HG03558 (cell line): ENCODE results near the gene FRS3.

Source experiments
- ATAC-seq: cut with Tn5 transposase; IDR thresholded peaks from one replicate; pipeline ENCODE4 v1.9.1; 2021; ENCODE audit warnings: moderate number of reproducible peaks; ENCODE audit not compliant: unreplicated experiment; ENCODE audit errors: extremely low read depth

FRS3 gene

GRCh38 chr6:41796474-41796873 lies 16.8 kb upstream of the FRS3 start:
- ATAC-seq, result no peak

- no peak for ATAC-seq
Measured at GRCh38 chr6:41791984-41792383, 12.3 kb upstream of the FRS3 start.

- no peak for ATAC-seq
Measured at GRCh38 chr6:41791305-41791704, 11.6 kb upstream of the FRS3 start.

DNA sequence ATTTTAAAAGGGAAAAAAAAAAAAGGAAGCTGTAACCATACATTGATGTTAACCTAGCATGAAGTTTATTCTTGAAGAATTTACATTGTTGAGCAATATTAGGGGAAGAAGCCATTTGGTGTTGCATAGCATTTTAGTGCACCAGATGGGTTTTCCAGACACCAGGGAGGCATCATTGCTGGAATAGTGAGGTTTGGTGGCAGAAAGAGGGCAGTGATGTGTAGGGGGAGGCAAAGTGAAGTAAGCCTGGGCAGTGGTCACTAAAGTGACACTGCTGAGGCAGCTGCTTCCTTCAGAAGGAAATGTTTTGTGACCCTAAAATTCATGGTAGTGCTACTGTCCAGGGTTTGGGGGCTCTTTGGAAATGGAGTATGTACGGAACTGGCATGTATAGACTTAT lies 10.3 kb upstream of the FRS3 start:
- ATAC-seq, result no peak

- ATAC-seq, result no peak
Measured at GRCh38 chr6:41789390-41789724, 9.7 kb upstream of the FRS3 start.

DNA sequence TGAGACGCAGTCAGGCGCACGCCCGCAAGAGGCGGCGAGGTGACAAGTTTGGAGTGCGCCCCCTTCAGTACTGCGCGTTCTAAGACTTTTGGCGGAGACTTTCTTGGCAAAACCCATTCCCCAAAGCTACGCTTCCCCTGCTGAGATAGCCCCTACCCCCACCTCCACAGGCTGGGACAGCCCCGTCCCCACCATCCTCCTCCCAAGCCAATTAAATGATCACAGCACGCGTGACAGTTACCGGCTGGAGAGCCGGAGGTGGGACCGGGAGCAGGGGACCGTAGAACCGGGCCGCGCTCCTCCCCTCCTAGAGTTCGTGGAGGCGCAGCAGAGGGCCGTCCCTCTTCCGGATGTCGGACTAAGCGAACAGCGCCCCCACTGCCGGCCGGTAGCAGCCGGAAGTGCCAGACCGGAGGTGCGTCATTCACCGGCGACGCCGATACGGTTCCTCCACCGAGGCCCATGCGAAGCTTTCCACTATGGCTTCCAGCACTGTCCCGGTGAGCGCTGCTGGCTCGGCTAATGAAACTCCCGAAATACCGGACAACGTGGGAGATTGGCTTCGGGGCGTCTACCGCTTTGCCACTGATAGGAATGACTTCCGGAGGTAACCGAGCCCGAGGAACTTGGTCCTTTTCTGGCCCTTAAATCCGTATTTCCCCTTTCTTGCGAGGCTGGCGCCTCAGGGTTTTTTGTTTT lies 7.7 kb upstream of the FRS3 start, which contains the start of gene TOMM6:
Gene TOMM6, plus strand, starts transcription at position 476 of the 699 bp plus-strand sequence. Its CDS starts 4 bp downstream, at position 480.
- peak; percentile 58 for ATAC-seq

DNA sequence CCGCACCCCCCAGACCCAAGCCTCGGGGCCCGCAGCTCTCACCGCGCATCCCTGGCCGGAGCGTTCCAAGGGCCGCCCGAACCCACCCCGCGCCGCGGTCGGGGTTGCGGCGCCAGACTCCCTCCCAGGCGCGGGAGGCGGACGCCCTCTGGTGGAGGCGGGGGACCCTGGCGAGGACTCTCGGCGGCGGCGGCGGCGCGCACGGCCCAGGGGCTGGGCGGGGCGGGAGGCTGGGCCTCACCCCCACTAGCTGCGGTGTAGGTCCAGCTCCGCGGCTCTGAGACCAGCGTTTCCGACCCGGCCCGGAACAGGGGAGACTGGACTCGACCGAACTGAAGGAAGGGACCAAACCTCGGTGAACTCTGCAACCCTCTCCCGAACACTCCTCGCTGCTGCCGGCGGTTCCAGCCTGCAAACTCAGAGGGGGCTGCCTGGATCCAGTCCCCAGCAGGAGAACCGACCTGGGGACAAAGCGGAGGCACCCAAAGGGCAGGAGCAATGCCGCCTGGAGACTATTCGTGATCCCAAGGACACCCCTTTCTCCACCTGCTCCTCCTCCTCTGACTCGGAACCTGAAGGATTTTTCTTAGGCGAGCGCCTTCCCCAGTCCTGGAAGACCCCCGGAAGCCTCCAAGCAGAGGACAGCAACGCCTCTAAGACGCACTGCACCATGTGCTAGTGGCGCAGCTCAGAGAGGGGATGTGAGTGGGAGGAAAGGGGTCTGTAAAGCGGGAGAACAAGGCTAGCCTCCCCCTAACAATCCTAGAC lies 6.9 kb upstream of the FRS3 start:
- ATAC-seq, result no peak

- ATAC-seq, result no peak
Measured at GRCh38 chr6:41785689-41786450, 6.2 kb upstream of the FRS3 start.

DNA sequence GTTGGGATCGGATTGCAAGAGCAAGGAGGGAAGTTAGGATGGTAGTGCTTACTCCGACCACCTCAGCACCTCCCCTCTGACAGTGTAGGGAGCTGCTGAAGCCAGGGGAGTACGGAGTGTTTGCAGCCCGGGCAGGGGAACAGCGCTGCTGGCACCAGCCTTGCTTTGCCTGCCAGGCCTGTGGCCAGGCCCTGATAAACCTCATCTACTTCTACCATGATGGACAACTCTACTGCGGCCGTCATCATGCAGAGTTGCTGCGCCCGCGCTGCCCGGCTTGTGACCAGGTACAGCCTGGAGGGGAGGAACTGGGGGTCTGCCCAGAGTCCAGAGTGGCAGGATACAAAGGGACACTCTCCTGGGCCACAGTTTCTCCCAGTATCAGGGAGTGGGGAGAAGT lies 5.6 kb upstream of the FRS3 start:
- no peak for ATAC-seq

DNA sequence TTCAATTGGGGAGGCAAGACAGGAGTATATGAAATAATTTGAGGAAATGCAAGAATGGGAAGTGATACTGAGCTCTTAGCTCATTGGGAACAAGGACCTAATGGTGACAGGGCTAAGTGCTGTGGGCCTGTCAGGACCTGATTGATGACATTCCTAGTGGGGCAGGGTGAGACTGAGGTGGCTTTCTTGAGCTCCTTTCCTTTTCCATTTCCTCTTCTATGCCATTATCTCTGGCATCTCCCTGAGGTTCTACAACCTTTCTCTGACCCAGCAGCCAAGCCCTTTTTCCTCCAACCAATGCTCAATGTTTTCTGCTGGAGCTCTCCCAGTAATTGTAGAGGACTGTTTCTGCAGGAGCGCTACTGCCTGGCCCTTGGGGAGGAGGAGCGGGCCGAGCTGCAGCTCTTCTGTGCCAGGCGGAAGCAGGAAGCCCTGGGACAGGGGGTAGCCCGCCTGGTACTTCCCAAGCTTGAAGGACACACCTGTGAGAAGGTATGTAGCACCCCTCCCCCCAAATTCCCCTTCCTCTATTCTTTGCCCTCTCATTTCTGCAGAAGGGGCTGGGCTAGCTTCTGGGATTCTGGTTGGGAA lies 5.0 kb upstream of the FRS3 start:
- ATAC-seq, result no peak

GRCh38 chr6:41783106-41783780 lies 3.5 kb upstream of the FRS3 start:
- no peak for ATAC-seq

- no peak for ATAC-seq
Measured at GRCh38 chr6:41781366-41781730, 1.6 kb upstream of the FRS3 start.

GRCh38 chr6:41780551-41781365 lies 1.1 kb upstream of the FRS3 start, which contains the start of gene PRICKLE4:
Gene PRICKLE4 (plus strand): TSS chr6:41780782. CDS start chr6:41783474, 2,692 bp downstream.
- ATAC-seq, result no peak

GRCh38 chr6:41779336-41779735 lies 364 bp downstream of the FRS3 start:
- ATAC-seq, result peak; percentile 12

DNA sequence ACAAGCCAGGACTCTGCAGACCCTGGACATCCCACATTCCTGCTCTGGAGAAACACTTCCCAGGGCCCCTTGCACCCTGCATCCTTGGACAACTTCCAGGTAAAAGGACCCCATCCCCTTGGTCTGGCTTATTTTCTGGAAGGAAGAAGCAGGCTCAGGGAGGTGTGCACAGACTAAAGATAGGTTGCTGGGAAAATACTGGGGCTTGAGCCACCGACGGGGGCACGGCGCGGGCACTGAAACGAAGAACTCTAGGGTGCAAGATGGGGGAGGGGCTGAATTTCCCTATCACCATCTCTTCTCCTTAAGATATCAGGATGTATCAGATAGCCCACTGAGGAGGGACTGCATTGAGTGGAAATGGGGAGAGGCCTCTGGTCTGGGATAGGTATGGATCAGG lies 805 bp downstream of the FRS3 start:
- ATAC-seq, result no peak

- ATAC-seq, result no peak
Measured at GRCh38 chr6:41777551-41778285, 2.0 kb downstream of the FRS3 start.

GRCh38 chr6:41775293-41775882 lies 4.3 kb downstream of the FRS3 start:
- no peak for ATAC-seq

GRCh38 chr6:41774841-41775240 lies 4.9 kb downstream of the FRS3 start:
- no peak for ATAC-seq
